ENCODE data around the gene HSD17B8.

Gene HSD17B8

GRCh38 chr6:33171880-33172687 lies 32.4 kb upstream of the HSD17B8 start:
- no peak for DNase-seq

GRCh38 chr6:33172688-33173534 lies 31.5 kb upstream of the HSD17B8 start:
- no peak for DNase-seq

- DNase-seq, result no peak
These were observed 30.8 kb upstream of the HSD17B8 start for GRCh38 chr6:33173535-33174180.

- no peak for DNase-seq
These were observed 29.7 kb upstream of the HSD17B8 start for GRCh38 chr6:33174784-33175183.

GRCh38 chr6:33175436-33176069 lies 28.9 kb upstream of the HSD17B8 start:
- no peak for DNase-seq

- no peak for DNase-seq
These were observed 27.5 kb upstream of the HSD17B8 start for GRCh38 chr6:33176906-33177305.

- DNase-seq, result no peak
These were observed 26.7 kb upstream of the HSD17B8 start for GRCh38 chr6:33177552-33178446.

- DNase-seq, result no peak
These were observed 25.5 kb upstream of the HSD17B8 start for GRCh38 chr6:33178755-33179475.

- DNase-seq, result no peak
These were observed 23.3 kb upstream of the HSD17B8 start for GRCh38 chr6:33181141-33181540.

GRCh38 chr6:33183071-33183683 lies 21.3 kb upstream of the HSD17B8 start:
- DNase-seq, result no peak

- no peak for DNase-seq
These were observed 19.3 kb upstream of the HSD17B8 start for GRCh38 chr6:33185190-33185589.

GRCh38 chr6:33185654-33186187 lies 18.7 kb upstream of the HSD17B8 start:
- DNase-seq, result no peak

- DNase-seq, result no peak
These were observed 16.6 kb upstream of the HSD17B8 start for GRCh38 chr6:33187809-33188208.

- no peak for DNase-seq
These were observed 15.3 kb upstream of the HSD17B8 start for GRCh38 chr6:33189164-33189563.

GRCh38 chr6:33189625-33190448 lies 14.6 kb upstream of the HSD17B8 start:
- no peak for DNase-seq

- no peak for DNase-seq
These were observed 13.8 kb upstream of the HSD17B8 start for GRCh38 chr6:33190504-33191107.

GRCh38 chr6:33191383-33192104 lies 12.9 kb upstream of the HSD17B8 start:
- DNase-seq, result no peak

- no peak for DNase-seq
These were observed 12.3 kb upstream of the HSD17B8 start, which contains the start of gene COL11A2 for GRCh38 chr6:33192105-33192646. TSS of gene COL11A2 (minus strand) at chr6:33192467. CDS start at chr6:33192240, 227 bp downstream.
